SK-N-SH (cell line): ENCODE results near the gene LIM2.

Experiments
- CTCF ChIP-seq: fragments of 200-600 bp; sonication (generic); IDR thresholded peaks from 2 replicates; pipeline ENCODE4 v1.6.1; 2017; ENCODE audit warnings: antibody characterized with exemption, mild to moderate bottlenecking, moderate library complexity
- ELF1 ChIP-seq: IDR thresholded peaks from 2 replicates; pipeline ENCODE4 v1.4.0; 2012
- TF ChIP-seq, protein P1 (sequence below): IDR thresholded peaks from 2 replicates; pipeline ENCODE4; 2012

- no peak for TF ChIP-seq CTCF
- TF ChIP-seq, protein P1, sequence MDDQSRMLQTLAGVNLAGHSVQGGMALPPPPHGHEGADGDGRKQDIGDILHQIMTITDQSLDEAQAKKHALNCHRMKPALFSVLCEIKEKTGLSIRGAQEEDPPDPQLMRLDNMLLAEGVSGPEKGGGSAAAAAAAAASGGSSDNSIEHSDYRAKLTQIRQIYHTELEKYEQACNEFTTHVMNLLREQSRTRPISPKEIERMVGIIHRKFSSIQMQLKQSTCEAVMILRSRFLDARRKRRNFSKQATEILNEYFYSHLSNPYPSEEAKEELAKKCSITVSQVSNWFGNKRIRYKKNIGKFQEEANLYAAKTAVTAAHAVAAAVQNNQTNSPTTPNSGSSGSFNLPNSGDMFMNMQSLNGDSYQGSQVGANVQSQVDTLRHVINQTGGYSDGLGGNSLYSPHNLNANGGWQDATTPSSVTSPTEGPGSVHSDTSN: no peak
- no peak for TF ChIP-seq ELF1
Measured at GRCh38 chr19:51431124-51431523, 43.4 kb upstream of the LIM2 start.
